Fibroblast of upper back skin (primary cell): ENCODE data around the gene CACNA2D3.

Experiments used
- DNase-seq: peaks from one replicate; pipeline ENCODE4 v3.0.0-alpha.2; 2013

Gene CACNA2D3

DNA sequence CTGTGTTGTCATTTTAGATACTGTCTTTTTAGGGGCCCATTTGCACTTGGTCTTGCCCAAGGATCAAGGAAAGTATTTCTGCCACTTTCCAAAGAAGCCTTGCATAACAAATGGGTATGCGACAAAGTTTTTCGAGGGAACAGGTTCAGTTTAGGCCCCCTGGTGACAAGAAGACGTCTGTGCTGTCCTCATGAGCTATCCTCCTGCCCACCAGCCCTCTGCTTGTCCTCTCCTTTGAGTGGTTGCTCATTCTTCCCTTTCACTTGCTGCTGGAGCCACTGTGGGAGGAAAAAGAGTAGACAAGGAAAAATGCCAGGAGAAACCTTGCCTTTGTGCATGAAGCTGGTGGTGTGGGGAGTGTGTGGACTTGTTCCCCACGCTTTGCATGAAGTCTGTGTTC is 171.9 kb downstream of the CACNA2D3 start:
- DNase-seq: no peak

DNA sequence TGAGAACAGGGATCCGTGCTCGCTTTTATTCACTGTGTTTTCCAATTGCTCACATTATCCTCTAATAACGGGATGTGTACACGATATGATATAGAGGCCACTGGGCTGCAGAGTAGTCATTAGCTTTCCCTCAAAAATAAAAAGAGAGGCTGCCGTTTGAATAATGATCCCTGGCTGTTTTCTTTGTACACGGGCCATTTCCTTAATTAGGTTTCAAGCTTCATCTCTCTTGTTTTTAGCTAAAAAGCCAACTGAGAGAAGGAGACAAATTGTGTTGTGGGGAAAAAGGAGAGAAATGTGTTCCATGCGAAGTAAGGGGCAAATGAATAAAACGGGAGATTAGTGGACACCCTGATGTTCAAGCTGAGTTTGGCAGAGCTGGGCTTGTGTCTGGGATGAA is 174.2 kb downstream of the CACNA2D3 start:
- DNase-seq: no peak

DNA sequence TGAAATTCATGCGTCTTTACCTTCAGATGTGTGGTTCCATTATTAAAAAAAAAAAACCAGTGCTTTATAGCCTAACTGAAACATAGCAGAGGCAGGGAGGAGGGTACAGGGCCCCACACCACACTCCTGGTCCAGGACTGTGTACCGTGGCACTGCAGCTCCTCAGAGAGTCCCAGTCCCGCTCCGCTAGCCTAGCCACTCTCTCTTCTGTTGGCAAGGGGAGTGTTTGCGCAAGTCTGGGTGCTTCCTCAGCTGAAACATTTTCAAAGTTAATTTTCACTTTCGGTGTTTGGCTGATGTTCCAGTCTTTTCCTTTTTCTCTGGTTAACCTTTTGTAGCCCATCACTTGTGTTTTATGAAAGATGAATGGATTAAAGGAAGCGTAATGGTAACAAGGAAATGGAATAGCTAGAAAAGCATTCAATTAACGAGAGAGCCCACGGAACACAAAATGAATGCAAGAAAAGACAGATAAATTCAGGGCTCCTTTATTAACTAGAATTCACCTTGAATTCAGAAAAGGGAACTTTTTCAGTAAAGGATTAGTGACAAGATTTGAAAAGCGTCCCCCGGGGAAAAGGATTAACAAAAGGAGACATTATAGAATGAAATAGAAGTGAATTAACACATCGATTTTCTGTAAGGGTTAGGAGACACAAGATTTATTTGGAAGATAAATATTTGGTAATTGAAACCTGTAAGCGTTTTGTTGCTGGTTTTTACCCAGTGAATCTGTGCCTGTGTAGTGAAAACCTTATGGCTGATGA is 177.0 kb downstream of the CACNA2D3 start:
- no peak for DNase-seq

DNA sequence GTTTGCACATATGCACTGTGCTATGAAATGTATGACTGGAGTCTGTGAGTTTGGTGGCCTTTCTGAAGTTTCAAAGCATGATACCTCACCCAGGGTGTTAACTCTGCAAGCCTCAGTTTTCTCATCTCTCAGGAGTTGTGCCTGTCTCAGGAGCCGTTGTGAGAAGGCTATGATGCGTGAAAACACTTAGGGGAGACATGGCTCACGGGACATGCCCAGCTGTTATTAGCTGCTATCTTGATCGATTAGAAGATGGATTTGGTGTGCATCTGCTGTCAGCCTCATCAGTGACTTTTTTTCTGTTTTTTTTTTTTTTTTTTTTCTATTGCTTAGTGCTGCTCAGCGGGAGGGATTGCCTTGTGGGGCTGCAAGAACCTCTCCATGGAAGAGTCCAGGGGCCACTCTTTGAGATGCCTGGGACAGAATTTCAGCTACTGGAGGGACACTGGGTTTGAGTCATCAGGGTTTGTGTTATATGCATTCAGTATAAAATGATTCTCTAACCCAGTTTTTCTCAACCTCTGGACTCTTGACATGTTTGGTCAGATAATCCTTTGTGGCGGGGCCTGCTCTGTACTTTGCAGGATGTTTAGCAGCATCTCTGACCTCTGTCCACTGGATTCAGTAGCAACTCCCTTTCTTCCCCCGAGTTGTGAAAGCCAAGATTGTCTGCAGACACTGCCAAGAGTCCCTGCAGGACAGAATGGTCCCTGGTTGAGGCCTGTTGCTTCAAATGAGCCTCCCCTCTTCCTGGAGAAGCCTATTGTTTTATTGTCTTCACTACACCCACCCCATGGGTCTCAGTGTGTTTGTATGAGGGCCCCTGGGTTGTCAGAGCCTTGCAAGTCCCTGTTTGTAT is 181.4 kb downstream of the CACNA2D3 start:
- no peak for DNase-seq

DNA sequence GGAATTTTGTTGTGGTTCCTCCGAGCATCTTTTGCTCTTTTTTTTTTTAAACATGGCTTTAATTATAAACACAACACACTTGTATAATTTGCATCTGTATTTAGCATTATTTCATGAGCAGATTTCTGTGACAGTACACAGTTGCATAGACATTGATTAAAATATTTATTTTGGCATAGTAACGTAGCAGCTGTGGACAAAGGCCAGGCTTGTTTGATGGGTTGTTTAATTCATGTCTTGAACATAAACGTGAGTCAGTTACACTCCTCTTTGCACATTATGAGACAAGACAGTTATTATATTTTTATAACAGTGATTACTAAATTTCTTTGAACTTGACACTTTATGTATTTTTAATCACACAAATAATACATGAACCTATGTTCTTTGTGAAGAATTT is 182.5 kb downstream of the CACNA2D3 start:
- DNase-seq: no peak

DNA sequence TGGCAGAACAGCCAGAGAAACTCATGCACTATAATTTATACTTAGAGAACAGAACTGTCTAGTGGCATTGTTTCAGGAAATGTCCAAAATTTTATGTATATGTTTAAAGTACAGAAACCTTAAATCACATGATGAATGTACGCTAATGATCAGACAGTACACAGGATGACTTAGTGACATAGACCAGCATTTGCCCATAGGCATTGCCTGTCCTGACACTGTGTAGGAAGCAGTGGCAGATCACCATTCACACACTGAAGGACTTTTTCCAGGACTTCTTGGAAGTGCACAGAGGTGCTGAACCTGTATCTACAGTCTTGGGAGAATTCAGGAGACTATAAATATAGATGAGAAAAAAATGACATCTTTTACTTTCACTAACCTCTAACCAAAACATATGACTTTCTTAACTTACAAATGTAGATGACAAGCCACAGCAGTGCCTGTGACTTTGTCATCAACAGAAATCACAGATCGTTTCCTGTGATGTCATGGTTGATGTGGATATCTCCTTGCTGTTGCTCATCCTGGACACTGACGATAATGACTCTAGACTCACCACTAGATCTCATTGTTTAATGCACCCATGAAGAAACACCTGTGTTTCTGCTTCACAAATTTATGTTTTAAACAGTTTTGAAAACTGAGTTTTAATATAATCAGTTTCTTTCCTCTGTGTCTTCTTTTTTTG is 183.2 kb downstream of the CACNA2D3 start:
- no peak for DNase-seq

DNA sequence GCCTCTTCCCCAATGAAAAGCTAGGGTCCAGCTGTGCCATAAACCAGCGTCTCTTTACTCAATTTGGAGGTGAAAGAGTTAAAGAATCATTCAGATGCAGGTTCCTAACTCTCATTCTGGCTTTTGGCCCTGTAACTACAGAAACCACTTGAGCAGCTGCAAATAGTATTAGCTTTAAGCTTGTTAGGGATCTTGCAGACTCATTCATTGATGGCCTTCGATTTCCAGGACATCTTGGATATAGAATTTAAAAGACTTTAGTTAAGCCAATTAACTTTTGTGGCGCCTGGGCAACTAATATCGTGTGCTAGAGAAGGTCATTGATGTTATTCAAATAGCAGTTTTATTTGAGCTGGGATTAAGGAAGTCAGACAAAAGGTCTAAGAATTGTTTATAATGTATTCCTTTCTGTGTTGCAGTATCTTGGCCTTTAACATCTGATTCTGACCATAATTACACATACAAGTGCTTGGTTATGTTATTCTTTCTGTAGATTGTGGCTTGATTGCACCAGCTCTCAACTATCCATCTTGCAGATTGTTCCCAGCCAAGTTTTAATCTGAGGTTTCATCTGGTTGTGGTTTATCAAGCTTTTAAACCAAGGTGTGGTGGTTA is 185.3 kb downstream of the CACNA2D3 start:
- no peak for DNase-seq

DNA sequence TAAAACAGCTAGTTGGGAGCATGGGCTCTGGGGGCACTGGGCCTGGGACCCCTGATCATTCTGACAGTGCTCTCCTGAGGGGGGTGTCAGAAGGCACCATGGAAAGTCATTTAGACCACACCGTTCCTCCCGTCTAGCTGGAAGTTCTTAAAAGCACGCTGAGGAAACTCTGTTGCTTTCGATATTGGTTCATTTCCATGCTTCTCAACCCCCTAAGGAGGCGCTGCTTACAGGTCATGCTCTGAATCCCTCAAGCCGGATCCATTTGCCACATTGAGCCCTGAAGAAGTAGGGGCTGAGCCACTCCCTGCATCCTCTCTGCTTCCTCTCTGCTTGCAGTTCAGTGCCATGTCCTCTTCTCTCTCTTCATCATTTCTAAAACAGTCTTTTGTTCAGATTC is 187.2 kb downstream of the CACNA2D3 start:
- no peak for DNase-seq

DNA sequence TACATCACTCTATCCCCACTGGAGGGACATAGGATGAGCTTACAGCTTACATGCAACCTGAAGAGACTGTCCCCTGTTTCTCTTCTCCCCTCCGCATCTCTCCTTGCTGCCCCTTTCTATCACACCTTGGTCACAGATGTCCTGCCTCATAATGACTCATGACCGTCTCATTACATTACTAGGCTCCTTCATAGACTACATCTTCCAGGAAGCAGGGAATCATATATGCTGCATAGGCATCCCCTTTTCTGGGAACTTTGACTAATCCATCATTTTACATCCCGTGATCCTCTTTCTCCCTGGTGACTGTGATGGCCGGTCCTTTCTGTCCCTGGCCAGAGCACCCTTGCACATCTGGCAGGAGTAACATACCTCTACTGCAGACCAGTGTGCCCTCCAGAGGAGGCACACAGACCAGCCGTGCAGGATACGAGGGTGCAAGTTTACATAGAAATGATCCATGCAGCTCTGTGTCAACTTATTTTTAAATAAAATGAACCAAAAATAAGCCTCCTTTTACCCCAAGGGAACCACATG is 188.9 kb downstream of the CACNA2D3 start:
- DNase-seq: no peak

DNA sequence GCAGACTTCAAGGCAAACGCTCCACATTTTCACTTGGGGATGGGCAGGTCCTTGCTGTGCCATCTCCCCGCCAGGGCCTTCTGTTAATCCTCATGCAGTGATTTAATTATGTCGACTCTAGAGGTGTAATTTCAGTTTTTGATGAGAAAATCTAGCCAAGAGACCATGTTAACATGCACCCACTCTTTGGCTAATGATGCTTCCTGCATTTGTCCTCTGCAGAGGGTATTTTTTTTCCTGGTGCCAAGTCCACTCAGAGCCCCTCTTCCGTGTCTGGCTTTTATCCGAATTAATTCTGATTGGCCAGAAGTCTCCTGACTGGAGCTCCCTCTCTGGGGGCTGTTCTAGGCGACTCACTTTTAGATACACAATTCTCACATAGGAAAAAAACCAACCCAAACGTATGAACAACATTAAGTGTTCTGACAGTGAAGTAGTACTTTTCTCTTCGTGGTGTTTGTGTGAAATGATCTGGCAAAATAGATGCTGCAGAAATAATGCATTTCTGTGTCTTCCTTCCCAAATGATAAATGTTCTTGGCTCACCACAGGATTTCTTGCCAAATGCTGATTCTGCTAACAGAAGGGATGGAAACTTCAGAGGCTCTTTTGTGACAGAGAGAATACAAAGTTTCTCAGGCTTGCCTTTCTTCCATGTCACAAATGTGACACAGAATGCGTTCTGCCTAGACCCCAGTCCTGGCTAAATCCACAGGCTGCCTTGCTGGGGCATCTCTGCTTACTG is 190.0 kb downstream of the CACNA2D3 start:
- DNase-seq: no peak

DNA sequence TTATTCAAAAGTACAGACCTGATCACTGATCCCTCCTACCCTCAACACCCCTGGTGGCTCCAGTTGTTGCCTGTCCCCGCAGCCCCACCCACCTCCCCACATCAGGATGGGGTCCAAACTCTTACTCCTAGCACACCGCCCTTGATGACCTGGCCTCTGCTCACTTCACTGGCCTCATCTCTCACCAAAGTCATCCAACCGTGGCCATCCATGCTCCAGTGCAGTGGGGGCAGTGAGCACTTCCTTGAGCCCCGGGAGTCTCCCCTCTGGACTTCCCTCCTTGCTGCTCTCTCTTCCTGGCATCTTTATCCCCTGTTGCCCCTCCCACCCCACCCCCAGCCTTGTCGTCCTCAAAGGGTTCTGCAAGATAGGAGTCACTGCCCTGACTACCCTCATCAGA is 191.1 kb downstream of the CACNA2D3 start:
- DNase-seq: no peak

DNA sequence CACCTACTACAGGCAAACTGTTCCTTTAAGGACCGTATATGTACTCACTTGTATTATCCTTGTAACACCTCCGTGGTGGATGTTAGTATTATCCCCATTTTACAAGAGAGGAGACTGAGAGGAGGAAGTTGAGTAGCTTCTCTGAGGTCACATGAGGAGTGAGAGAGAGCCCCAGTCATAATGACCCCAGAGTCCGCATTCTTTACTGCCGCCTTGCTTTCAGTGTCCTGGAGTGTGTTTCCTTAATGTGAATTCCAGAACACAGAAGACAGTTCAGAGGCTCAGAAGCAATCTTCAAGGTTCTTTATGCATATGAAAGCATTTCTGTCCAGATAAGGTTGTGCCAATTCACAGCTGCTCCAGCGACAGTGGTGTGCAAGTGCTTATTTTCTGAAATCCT is 199.2 kb downstream of the CACNA2D3 start:
- no peak for DNase-seq

DNA sequence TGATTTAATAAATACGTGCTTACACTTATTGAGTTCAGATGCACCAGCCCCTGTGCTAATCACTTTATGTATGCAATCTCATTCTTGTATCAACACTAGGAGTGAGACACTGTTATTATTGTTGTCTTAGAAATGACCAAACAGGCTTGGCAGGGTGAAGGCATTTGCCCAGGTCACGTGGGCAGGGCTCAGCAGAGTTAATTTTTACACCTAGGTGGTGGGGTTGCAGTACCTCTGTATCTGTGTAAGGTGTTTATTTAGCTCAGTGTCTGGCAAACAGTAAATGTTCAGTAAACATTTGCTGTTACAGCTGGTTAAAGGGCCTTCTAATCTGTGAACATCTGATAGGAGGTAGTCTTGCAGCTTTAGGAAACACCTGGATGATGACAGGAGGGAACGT is 200.0 kb downstream of the CACNA2D3 start:
- no peak for DNase-seq

DNA sequence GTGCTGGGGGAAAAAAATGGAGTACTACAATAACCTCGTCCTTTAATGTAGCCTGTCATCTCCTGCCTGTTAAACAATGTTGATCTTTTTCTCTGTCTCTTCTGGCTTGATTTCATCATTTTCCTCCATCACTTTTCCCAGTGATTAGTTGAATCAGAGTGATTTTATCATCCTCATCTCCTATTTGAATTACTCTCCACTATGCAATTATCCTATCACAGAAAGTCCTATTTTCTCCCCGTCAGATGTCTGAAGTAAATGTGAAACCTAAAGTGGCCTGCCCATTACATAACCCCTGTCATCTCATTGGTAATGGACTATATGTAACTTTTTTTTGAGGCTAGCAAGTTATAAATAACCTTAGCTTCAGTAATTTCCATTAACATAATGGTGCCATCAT is 201.8 kb downstream of the CACNA2D3 start:
- DNase-seq: no peak

DNA sequence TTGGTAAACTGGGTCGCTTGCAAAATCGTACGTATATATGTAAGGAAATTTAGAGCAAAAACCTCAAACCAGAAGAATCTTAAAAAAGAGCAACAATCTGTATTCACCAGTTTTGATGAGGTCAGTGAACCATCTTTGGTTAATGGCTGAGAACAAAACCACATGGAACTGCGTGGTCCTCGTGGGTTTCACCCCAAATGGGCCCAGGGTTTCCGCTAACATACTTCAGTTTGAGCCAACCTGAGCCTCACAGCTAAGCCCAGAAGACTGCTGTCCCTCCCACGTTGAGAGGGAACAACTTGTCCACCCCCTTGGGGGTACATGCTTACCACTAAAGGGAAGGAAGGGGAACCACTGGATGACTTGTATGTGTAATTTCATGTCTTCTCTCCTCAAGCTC is 204.6 kb downstream of the CACNA2D3 start:
- DNase-seq: no peak

DNA sequence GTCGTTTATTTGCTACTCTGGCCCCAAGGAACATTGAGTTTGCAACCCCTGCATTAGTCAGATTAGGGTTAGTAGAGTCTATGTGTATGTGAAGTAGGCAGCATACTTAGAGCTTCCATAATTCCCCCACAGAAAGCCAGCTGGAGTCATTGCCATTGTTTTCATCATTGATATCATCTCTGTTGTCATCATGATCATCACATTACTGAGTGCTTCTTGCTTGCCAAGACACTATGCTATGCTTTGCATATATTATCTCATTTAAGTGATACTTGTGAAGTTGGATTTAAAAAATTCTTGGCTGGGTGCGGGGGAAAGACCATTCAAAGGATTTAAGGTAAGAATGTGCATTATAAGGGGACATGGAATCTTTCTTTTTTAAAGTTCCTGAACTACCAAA is 209.0 kb downstream of the CACNA2D3 start:
- no peak for DNase-seq

DNA sequence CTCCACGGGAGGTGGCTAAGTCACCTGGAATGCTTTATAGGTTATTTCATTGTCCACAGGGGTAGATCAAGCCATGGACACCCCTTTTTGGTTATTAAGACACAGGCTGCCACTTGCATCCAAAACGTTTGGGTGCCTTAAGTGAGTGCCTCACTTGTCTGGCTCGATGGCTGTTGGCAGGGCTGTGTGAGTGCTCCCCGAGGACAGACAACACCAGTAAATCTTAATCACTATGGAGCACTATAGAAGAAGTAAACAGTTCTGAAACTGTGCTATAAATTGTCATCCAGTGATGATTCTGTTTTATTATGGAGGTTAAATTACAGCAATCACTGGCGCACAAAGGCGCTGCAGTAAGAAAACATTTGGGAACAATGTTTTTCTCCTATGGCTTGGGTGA is 215.5 kb downstream of the CACNA2D3 start:
- no peak for DNase-seq

DNA sequence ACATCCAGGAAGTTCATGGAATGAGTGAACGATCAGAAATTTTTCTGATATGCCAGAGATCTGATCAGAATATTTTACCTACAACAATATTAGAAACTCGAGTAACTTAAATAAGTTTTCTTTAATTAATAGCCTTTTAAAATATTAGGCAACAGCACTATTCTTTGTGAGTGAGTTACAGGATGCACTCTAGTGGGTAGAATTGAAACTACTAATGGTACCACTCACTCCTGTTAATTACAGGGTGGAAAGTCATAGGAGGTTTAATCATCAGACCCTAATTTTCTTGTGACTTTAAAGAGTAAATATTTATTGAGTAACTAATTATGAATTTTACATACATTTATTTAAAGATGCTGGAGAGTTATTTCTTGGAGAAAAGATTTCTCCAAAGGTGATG is 217.3 kb downstream of the CACNA2D3 start:
- DNase-seq: no peak

DNA sequence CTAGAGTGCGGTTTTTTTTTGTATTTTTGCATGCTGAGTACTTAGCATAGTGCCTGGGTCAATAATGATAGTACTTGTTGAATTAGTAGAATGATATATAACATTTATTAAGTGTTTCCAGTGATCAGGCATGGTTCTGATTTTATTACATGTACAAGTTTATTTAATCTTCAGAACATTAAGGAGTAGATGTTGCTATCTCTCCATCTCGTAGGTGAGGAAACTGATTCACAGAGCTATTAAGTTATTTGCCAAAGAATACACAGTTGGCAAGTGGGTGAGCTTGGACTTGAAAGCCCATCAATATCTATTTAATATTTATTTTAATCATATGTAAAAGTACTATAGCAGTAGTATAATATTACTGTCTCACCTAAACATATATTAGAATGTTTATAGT is 219.5 kb downstream of the CACNA2D3 start:
- no peak for DNase-seq

DNA sequence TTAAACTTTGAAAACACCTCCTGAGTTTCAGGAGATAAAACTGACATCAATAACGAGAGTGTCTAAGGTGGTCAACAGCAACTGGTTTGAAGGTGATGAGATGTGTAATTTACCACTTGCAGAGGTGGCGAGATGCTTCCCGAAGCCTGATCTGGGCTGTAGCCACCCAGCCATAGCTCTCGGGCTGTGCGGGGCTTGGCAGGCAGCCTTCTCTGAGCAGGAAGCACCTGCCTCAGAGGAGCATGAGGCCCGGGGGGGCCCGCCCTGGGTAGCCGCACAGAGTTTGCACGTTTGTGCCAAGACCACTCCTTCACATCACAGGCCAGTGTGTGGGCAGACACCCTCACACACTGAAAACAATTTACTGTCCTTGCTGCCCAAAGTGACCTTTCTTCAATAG is 220.3 kb downstream of the CACNA2D3 start:
- DNase-seq: no peak

DNA sequence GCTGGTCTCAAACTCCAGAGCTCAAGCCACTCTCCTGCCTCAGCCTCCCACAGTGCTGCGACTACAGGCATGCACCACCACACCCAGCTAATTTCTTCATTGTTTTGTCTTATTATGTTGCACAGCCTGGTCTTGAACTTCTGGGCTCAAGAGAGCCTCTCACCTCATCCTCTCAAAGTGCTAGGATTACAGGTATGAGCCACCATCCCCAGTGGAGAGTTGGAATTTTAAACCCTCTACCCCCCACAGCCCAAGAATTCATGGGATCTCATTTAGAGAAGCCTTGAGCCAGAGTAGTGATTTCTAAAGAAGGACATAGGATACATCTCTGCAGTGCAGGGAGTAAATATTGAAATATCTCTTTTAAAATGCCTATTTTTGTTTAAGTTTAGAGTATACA is 221.1 kb downstream of the CACNA2D3 start:
- no peak for DNase-seq

DNA sequence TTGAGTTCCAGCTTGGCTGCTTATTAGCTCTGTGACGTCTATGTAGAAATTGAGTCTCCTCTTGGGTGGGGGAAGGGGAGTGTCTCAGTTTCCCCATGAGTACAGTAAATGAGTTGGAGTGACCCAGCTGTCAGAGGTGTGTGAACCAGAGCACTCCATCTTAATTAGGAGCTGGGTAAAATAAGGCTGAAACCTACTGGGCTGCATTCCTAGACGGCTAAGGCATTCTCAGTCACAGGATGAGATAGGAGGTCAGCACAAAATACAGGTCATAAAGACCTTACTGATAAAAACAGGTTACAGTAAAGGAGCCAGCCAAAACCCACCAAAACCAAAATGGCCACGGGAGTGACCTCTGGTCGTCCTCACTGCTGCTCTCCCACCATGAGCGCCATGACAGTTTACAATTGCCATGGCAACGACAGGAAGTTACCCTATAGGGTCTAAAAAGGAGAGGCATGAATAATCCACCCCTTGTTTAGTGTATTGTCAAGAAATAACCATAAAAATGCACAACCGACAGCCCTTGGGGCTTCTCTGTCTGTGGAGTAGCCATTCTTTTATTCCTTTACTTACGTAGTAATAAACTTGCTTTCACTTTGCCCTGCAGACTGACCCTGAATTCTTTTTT is 222.4 kb downstream of the CACNA2D3 start:
- DNase-seq: no peak
